Parathyroid adenoma (tissue), 2 donors: Measurements from ENCODE around the gene PTPA.
"Not testable (repeated sequence)": the region's sequence is repeated elsewhere in the genome, so short reads cannot be mapped to it uniquely, and the experiment has no call there.

Source experiments
- H2AFZ ChIP-seq: fragments of 300-600 bp; sonication (generic); one replicate; pipeline ENCODE4 v1.7.0; 2017; ENCODE audit warnings: antibody characterized with exemption, mild to moderate bottlenecking
- H3K27ac ChIP-seq: fragments of 300-600 bp; sonication (generic); one replicate; pipeline ENCODE4 v1.7.0; 2017
- H3K27me3 ChIP-seq: fragments of 300-600 bp; sonication (generic); one replicate; pipeline ENCODE4 v1.7.0; 2017; ENCODE audit warnings: low read length; ENCODE audit not compliant: control insufficient read depth, insufficient read depth
- H3K36me3 ChIP-seq: fragments of 300-600 bp; sonication (generic); one replicate; pipeline ENCODE4 v1.7.0; 2017; ENCODE audit warnings: low read length; ENCODE audit not compliant: control insufficient read depth, insufficient read depth
- H3K4me1 ChIP-seq: fragments of 300-600 bp; sonication (generic); one replicate; pipeline ENCODE4 v1.7.0; 2017; ENCODE audit warnings: control low read depth
- H3K4me2 ChIP-seq: fragments of 300-600 bp; sonication (generic); one replicate; pipeline ENCODE4 v1.7.0; 2017; ENCODE audit warnings: low read length
- H3K4me3 ChIP-seq: fragments of 300-600 bp; sonication (generic); one replicate; pipeline ENCODE4 v1.7.0; 2017; ENCODE audit warnings: low read depth, low read length
- H3K79me2 ChIP-seq: fragments of 300-600 bp; sonication (generic); one replicate; pipeline ENCODE4 v1.7.0; 2017; ENCODE audit warnings: control low read depth
- H3K9ac ChIP-seq: fragments of 300-600 bp; sonication (generic); one replicate; pipeline ENCODE4 v1.7.0; 2017; ENCODE audit warnings: mild to moderate bottlenecking
- H3K9me3 ChIP-seq: fragments of 300-600 bp; sonication (generic); one replicate; pipeline ENCODE4 v1.7.0; 2017; ENCODE audit warnings: low read length; ENCODE audit not compliant: control insufficient read depth
- TF ChIP-seq, protein P1 (sequence below): fragments of 300-600 bp; sonication (generic); IDR thresholded peaks from one replicate; pipeline ENCODE4 v1.7.0; 2017; ENCODE audit warnings: antibody characterized with exemption, mild to moderate bottlenecking
- donor health status: primary hyperparathyroidism.

The PTPA gene

DNA sequence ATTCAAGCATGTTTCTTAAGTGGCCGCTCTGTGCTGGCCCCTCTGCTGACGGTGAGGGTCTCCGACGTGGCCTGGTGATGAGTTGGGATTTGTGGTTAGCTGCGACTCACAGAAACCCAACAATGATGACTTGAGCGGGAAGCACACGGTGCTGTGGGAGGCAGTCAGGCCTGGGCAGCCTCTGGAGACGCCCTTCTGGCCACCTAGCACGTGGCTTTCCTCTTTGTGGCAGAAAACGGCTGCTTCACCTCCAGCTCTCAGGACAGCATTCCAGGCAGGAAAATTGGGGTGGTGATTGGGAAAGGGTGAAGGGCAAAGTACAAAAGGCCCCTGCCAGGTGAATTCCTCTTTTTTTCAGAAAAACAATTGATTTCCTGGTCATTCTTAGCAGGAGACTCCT is 84.4 kb downstream of the PTPA start:
- TF ChIP-seq, protein P1, sequence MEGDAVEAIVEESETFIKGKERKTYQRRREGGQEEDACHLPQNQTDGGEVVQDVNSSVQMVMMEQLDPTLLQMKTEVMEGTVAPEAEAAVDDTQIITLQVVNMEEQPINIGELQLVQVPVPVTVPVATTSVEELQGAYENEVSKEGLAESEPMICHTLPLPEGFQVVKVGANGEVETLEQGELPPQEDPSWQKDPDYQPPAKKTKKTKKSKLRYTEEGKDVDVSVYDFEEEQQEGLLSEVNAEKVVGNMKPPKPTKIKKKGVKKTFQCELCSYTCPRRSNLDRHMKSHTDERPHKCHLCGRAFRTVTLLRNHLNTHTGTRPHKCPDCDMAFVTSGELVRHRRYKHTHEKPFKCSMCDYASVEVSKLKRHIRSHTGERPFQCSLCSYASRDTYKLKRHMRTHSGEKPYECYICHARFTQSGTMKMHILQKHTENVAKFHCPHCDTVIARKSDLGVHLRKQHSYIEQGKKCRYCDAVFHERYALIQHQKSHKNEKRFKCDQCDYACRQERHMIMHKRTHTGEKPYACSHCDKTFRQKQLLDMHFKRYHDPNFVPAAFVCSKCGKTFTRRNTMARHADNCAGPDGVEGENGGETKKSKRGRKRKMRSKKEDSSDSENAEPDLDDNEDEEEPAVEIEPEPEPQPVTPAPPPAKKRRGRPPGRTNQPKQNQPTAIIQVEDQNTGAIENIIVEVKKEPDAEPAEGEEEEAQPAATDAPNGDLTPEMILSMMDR, result no peak
- Histone ChIP-seq H3K9me3 (no peaks in the 10 kb centered on the region), H3K4me3 (no peak overlapping the region), H3K4me2 (no peak overlapping the region), H3K79me2 (no peaks in the 10 kb centered on the region), H3K27ac (no peak overlapping the region), H3K27me3 (no peaks in the 10 kb centered on the region), H3K9ac (no peak overlapping the region), H3K36me3 (no peaks in the 10 kb centered on the region), H3K4me1 (no peaks in the 10 kb centered on the region), H2AFZ (no peak overlapping the region)

- H3K27me3 ChIP-seq, H3K27ac ChIP-seq, H3K4me1 ChIP-seq, H3K79me2 ChIP-seq, H2AFZ ChIP-seq, H3K9me3 ChIP-seq, H3K4me3 ChIP-seq, H3K4me2 ChIP-seq, H3K36me3 ChIP-seq, H3K9ac ChIP-seq: not testable (repeated sequence)
Observed at GRCh38 chr9:129197045-129197444, 85.8 kb downstream of the PTPA start.

DNA sequence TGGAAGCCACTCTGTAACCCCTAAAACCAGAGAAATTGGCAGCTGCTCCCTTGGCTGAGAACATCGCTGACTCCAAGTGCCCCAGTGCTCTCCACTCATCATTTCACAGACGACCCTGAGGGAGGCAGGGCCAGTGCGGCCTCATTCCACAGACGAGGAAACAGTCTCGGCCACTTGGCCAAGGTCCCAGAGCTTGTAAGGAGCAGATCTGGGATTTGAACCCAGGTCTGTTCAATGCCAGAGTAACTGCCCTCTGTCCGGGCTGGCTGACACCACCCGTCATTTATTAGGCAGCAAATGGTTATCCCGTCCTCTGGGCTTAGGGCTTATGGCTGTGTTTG is 86.7 kb downstream of the PTPA start:
- Histone ChIP-seq H3K9ac (no peak overlapping the region), H3K79me2 (no peaks in the 10 kb centered on the region), H3K36me3 (no peaks in the 10 kb centered on the region), H3K27me3 (no peaks in the 10 kb centered on the region), H3K4me2 (no peak overlapping the region), H3K4me1 (no peaks in the 10 kb centered on the region), H2AFZ (no peak overlapping the region), H3K27ac (no peak overlapping the region), H3K4me3 (no peak overlapping the region), H3K9me3 (no peaks in the 10 kb centered on the region)
- TF ChIP-seq, protein P1, result no peak
